Thoracic aorta (tissue), 2 donors: ENCODE data around the gene SORBS1. TPM values are rescaled to one million over a fixed set of nuclear protein-coding genes. Genes with fewer than 3 reads are reported as not detected.
A peak's percentile ranks its signal among the peaks of the same experiment; 100 is the strongest.

Experiments
- ATAC-seq: fragments of 150-250 bp; one replicate; pipeline ENCODE4 v1.8.0; 2017; ENCODE audit warnings: low read depth; ENCODE audit not compliant: insufficient number of reproducible peaks, low FRiP score
- DNase-seq: peaks from one replicate; pipeline ENCODE4 v3.0.0-alpha.2; 2020; ENCODE audit warnings: low spot score
- H3K27ac ChIP-seq, 2 donors: fragments of 200-600 bp; sonication (generic); 1 replicate in 1 of 2; 2 replicates in 1 of 2; pipeline ENCODE4 v1.5.1; 2016; ENCODE audit warnings: mild to moderate bottlenecking in 2 of 2, moderate library complexity in 2 of 2
- H3K27me3 ChIP-seq: fragments of 200-600 bp; sonication (generic); replicated peaks from 2 replicates; pipeline ENCODE4 v1.6.0; 2016; ENCODE audit warnings: mild to moderate bottlenecking; ENCODE audit not compliant: insufficient read depth
- H3K36me3 ChIP-seq: fragments of 200-600 bp; sonication (generic); one replicate; pipeline ENCODE4 v1.5.1; 2016
- H3K4me1 ChIP-seq, 2 donors: fragments of 200-600 bp; sonication (generic); 1 replicate in 1 of 2; 2 replicates in 1 of 2; pipeline versions ENCODE4 v1.5.1 to v1.6.0; 2016; ENCODE audit warnings: low read depth in 2 of 2, mild to moderate bottlenecking in 1 of 2; ENCODE audit not compliant: control insufficient read depth in 1 of 2
- H3K4me3 ChIP-seq: fragments of 200-600 bp; sonication (generic); 2 replicates; pipeline ENCODE4 v1.5.1; 2016; ENCODE audit warnings: mild to moderate bottlenecking
- H3K9me3 ChIP-seq: fragments of 200-600 bp; sonication (generic); 2 replicates; pipeline ENCODE4 v1.5.1; 2016
- CTCF ChIP-seq: fragments of 200-600 bp; sonication (generic); IDR thresholded peaks from one replicate; pipeline ENCODE4 v1.5.1; 2019; ENCODE audit warnings: antibody characterized with exemption
- total RNA-seq, 2 donors: library from RNA; depleted of rRNA; stranded (reverse); fragments of >200 nt; gene quantifications; one replicate each; pipeline versions ENCODE4 v1.1.0 to v1.2.3, GENCODE V29; 2016

The SORBS1 gene
- total RNA-seq, 2 donors from 2014 or later: 1,110 to 1,659 TPM

- H3K4me3 ChIP-seq: no peak overlapping the region
- peak overlapping the region; percentile 89 to 93 for H3K27ac ChIP-seq
- no peak for ATAC-seq
- peaks cover 58 to 100% of the 10 kb centered on the region in 2 donors for H3K4me1 ChIP-seq
- no peaks in the 10 kb centered on the region for H3K27me3 ChIP-seq
- H3K9me3 ChIP-seq: no peaks in the 10 kb centered on the region
- no peak for DNase-seq
- TF ChIP-seq CTCF: no peak
- H3K36me3 ChIP-seq: peaks cover 19% of the 10 kb centered on the region
These were observed 106.8 kb downstream of the SORBS1 start for GRCh38 chr10:95454356-95454755.

GRCh38 chr10:95451568-95452524, 109.3 kb downstream of the SORBS1 start:
- no peak for TF ChIP-seq CTCF
- Histone ChIP-seq H3K36me3 (peaks cover 19% of the 10 kb centered on the region), H3K9me3 (no peaks in the 10 kb centered on the region), H3K27me3 (no peaks in the 10 kb centered on the region), H3K27ac (peak overlapping the region; percentile 89 to 93), H3K4me3 (peak overlapping the region; percentile 23), H3K4me1 (peaks cover 58 to 100% of the 10 kb centered on the region in 2 donors)
- ATAC-seq: no peak
- no peak for DNase-seq

- peak overlapping the region; percentile 89 to 93 for H3K27ac ChIP-seq
- H3K9me3 ChIP-seq: no peaks in the 10 kb centered on the region
- no peak for TF ChIP-seq CTCF
- H3K36me3 ChIP-seq: peaks cover 19% of the 10 kb centered on the region
- H3K4me3 ChIP-seq: no peak overlapping the region
- peak; percentile 78 for ATAC-seq
- H3K27me3 ChIP-seq: no peaks in the 10 kb centered on the region
- H3K4me1 ChIP-seq: peaks cover 61 to 98% of the 10 kb centered on the region in 2 donors
- no peak for DNase-seq
These were observed 110.0 kb downstream of the SORBS1 start for GRCh38 chr10:95451150-95451549.

GRCh38 chr10:95450188-95450587, 111.0 kb downstream of the SORBS1 start:
- H3K27ac ChIP-seq: peak overlapping the region; percentile 89 to 93
- no peak overlapping the region for H3K4me3 ChIP-seq
- no peak for ATAC-seq
- DNase-seq: no peak
- no peaks in the 10 kb centered on the region for H3K9me3 ChIP-seq
- no peak for TF ChIP-seq CTCF
- peaks cover 61 to 93% of the 10 kb centered on the region in 2 donors for H3K4me1 ChIP-seq
- no peaks in the 10 kb centered on the region for H3K27me3 ChIP-seq
- peaks cover 19% of the 10 kb centered on the region for H3K36me3 ChIP-seq

GRCh38 chr10:95447685-95448084, 113.5 kb downstream of the SORBS1 start:
- TF ChIP-seq CTCF: no peak
- Histone ChIP-seq H3K36me3 (no peaks in the 10 kb centered on the region), H3K4me3 (no peak overlapping the region), H3K27ac (peak overlapping the region; percentile 89 to 93), H3K9me3 (no peaks in the 10 kb centered on the region), H3K4me1 (peaks cover 76 to 92% of the 10 kb centered on the region in 2 donors), H3K27me3 (no peaks in the 10 kb centered on the region)
- DNase-seq: no peak
- no peak for ATAC-seq
